WTC11 (cell line): Measurements from ENCODE around the gene ZNF366.

Source experiments
- ZBTB21 ChIP-seq: sonication (generic); formaldehyde crosslinking; IDR thresholded peaks from 2 replicates; pipeline ENCODE4 v1.8.1; 2023; ENCODE audit warnings: mild to moderate bottlenecking, missing genetic modification reagents, borderline replicate concordance
- TF ChIP-seq, protein P1 (sequence below): sonication (generic); formaldehyde crosslinking; IDR thresholded peaks from 2 replicates; pipeline ENCODE4 v1.8.1; 2023; ENCODE audit warnings: mild to moderate bottlenecking, missing genetic modification reagents, borderline replicate concordance
- TF ChIP-seq, protein P2 (sequence below): fragments of 200-600 bp; IDR thresholded peaks from 2 replicates; pipeline ENCODE4 v1.8.0; 2022; ENCODE audit warnings: antibody characterized with exemption

DNA sequence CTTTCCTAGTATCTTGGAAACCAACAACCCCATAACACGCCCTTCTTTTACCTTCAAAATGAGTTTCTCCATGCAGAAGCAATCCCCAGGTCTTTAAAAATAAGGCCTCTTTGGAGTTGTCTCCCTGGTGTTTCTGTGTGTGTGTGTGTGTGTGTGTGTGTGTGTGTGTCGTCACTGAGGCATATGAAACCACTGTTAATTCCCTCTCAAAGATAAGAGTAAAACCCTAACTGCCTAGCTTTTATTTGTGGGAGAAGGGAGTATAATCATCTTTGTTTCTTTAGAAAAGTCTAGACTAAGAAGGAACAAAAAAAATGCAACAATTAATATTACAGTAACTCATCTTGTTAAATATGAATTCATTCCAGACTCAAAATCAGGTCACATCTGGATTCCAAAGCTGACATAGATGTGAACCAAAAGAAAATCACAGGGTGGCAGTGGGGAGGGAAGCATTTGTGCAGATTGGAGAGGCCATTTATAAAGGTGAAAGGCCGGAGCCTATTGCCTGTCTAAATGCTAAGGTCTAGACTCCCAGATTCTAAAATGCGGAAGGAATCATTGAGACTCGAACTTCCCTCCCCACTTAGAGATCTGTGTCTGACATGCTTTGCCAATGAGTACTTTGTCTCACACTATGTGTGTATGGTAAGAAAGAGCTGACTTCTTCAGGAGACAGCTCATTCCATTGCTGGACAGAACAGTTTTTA, 91.4 kb downstream of the ZNF366 start:
- TF ChIP-seq, protein P1, sequence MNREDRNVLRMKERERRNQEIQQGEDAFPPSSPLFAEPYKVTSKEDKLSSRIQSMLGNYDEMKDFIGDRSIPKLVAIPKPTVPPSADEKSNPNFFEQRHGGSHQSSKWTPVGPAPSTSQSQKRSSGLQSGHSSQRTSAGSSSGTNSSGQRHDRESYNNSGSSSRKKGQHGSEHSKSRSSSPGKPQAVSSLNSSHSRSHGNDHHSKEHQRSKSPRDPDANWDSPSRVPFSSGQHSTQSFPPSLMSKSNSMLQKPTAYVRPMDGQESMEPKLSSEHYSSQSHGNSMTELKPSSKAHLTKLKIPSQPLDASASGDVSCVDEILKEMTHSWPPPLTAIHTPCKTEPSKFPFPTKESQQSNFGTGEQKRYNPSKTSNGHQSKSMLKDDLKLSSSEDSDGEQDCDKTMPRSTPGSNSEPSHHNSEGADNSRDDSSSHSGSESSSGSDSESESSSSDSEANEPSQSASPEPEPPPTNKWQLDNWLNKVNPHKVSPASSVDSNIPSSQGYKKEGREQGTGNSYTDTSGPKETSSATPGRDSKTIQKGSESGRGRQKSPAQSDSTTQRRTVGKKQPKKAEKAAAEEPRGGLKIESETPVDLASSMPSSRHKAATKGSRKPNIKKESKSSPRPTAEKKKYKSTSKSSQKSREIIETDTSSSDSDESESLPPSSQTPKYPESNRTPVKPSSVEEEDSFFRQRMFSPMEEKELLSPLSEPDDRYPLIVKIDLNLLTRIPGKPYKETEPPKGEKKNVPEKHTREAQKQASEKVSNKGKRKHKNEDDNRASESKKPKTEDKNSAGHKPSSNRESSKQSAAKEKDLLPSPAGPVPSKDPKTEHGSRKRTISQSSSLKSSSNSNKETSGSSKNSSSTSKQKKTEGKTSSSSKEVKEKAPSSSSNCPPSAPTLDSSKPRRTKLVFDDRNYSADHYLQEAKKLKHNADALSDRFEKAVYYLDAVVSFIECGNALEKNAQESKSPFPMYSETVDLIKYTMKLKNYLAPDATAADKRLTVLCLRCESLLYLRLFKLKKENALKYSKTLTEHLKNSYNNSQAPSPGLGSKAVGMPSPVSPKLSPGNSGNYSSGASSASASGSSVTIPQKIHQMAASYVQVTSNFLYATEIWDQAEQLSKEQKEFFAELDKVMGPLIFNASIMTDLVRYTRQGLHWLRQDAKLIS (CRISPR knock-in tag) = no peak
- TF ChIP-seq, protein P2, sequence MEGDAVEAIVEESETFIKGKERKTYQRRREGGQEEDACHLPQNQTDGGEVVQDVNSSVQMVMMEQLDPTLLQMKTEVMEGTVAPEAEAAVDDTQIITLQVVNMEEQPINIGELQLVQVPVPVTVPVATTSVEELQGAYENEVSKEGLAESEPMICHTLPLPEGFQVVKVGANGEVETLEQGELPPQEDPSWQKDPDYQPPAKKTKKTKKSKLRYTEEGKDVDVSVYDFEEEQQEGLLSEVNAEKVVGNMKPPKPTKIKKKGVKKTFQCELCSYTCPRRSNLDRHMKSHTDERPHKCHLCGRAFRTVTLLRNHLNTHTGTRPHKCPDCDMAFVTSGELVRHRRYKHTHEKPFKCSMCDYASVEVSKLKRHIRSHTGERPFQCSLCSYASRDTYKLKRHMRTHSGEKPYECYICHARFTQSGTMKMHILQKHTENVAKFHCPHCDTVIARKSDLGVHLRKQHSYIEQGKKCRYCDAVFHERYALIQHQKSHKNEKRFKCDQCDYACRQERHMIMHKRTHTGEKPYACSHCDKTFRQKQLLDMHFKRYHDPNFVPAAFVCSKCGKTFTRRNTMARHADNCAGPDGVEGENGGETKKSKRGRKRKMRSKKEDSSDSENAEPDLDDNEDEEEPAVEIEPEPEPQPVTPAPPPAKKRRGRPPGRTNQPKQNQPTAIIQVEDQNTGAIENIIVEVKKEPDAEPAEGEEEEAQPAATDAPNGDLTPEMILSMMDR = no peak
- no peak for TF ChIP-seq ZBTB21
